ENCODE results near the gene NFASC.

Gene NFASC

GRCh38 chr1:204983881-204984280 lies 113.2 kb downstream of the NFASC start:
- no peak for DNase-seq

- DNase-seq: no peak
Observed at GRCh38 chr1:204984499-204984898, 113.8 kb downstream of the NFASC start.

GRCh38 chr1:204986181-204986580 lies 115.5 kb downstream of the NFASC start:
- no peak for DNase-seq

- no peak for DNase-seq
Observed at GRCh38 chr1:204987689-204988088, 117.0 kb downstream of the NFASC start.

- DNase-seq: no peak
Observed at GRCh38 chr1:204988196-204988595, 117.5 kb downstream of the NFASC start.

- peak; percentile 70 for DNase-seq
Observed at GRCh38 chr1:204989266-204990058, 118.8 kb downstream of the NFASC start.

DNA sequence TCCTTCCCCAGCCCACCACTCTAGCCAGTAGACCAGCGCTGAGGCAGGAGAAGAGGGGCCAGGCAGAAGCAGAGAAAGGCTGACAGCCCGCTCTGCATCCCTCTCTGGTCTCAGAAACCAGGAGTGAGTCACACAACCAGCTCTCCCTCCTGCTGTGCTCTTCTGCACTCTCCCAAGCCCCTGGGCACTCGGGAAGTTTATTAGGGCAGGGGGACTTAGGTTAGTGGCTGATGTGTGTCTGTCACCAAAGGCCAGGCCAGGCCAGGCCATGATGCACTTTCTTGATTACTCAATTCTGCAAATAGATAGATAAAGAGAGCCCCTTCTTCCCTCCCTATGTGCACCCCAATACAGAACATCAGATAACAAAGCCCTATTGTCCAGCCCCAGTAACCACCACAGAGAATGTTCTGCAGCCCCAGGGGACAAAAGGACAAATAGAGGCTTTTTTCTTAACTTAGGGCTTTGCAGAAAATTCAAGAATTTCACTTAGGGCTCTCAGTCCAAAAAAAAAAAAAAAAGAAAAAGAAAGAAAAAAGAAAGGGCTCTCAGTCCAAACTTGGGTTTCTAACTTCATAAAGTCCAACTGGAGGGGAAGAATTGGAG lies 119.5 kb downstream of the NFASC start:
- no peak for DNase-seq

DNA sequence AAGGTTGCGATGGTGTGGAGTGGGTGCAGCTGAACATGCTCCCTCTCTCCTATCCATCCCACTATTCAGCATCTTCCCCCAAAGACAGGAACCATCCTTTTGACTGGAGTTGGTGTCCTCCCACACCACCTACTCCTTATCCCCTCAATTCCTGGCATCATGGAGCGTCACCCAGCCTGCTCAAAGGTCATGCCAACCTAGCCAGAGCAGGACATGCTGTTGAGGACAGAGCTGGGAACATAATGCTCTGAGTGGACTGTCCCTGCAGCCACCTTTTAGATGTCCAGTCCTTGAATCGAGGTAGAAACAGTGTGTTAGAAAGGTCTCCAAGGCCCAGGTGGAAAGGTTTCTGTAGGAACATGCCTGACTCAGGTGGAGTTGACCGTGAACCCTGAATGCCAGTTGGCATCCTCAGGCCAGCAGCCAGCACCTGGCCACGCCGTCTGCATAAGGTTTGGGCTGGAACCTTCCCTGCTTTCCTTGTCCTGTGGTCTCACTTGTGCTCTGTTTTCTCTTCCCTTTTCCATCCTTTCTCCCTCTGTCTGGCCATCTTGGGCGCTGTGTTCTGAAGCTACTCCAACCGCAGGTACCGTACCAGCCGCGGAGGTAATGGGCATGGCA lies 120.2 kb downstream of the NFASC start:
- DNase-seq: no peak

DNA sequence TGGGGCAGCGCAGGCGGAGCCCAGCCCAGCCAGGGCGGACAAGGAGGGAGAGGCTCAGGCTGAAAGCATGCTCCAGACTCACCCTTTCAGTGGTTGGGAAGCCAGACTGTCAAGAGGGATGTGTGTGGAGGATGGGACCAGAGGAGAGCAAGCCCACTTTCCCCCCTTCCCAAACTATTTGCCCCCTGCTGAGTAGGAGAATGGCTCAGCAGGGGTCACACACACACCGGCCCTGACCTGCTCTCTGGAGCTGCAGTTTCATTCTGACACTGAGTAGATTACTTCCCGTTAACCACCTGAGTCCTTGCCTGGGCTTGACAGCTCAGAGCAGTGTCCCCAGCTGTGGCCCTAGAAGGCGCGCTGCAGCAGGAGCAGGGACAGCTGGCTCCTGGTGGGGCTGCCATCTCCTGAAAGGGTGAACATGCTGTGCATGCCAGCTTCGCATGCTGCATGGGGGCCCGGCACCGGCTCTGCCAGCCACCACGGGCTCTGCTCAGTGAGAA lies 120.7 kb downstream of the NFASC start:
- DNase-seq: no peak

DNA sequence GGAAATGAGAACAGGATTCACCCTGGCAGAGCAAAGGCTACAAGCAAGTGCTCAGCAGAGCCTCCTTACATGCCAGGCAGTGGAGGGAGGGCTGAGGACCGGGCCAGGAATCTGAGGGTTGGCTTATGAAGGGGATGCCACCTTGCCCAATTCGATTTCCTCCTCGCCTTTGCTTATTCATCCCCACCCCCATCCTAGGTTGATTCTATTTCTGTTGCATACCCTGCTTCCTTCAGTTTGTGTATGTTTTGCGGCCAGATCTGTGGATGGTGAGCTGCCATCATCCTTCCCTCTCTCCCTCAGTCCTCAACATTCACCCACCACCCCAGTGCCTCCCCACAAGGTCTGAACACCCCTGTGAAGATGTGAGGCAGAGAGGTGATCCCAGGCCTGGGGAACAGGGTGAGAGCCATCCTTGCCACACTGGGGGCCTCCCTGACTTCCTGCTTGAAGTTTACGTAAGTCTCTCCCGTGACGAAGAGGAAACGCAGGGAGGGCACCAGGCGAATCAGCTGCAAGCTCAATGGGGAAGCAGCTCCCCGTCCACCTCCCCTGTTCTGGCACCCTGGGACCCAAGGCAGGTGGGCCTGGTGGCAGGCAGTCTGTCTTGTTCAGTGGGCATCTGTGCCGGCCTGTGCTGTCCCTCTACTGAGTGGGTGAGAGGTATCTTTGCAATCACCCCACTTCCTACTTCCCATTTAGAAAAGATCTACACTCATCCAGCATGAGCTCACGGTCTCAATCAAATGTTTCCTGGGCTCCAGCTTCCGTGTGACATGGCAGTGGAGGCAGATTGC lies 121.7 kb downstream of the NFASC start:
- no peak for DNase-seq

GRCh38 chr1:204992998-204993314 lies 122.3 kb downstream of the NFASC start:
- no peak for DNase-seq

DNA sequence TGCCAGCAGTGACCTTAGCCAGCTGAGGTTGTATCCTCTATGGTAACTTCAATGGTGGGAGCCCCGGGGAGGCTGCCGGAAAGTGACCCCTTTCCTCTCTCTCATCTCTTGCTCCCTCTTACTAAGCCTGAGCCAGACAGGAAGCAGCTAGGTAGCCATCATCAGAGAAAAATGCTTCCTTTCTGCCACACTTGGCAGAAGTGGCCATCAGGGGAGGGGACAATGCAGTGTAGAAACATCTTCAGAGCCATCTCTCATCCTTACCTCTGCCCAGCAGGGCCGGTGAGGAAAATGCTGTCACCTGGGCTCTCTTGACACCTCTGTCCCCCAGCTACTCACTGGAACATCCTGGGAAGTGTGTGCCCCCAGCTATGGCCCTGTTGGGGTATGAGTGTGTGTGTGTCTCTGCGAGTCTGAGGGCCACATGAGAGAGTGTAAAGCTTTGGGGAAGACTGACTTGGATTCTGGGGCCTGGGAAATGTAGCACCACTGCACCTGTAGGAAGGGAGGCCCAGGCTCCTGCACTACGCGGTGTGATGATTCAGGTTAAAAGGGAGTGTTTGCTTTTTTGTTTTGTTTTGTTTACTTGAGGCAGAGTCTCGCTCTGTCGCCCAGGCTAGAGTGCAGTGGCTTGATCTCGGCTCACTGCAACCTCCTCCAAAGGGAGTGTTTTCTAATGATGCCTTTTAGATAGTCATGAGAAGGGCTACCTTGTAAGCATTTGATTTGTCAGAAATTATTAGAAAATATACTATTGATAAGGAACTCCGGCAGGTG lies 123.6 kb downstream of the NFASC start:
- DNase-seq: no peak

DNA sequence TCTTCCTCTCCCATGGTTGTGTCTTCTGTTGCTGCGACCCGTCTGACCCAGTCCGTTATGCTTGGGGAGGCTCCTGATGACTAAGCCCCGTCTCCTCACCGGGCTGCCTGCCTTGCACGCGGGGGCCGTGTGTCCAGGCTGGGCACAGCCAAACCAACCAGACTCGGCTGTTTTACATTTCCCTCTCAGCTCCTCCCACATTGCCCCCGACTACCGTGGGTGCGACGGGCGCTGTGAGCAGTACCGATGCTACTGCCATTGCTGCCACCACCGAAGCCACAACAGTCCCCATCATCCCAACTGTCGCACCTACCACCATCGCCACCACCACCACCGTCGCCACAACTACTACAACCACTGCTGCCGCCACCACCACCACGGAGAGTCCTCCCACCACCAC lies 126.3 kb downstream of the NFASC start:
- no peak for DNase-seq

DNA sequence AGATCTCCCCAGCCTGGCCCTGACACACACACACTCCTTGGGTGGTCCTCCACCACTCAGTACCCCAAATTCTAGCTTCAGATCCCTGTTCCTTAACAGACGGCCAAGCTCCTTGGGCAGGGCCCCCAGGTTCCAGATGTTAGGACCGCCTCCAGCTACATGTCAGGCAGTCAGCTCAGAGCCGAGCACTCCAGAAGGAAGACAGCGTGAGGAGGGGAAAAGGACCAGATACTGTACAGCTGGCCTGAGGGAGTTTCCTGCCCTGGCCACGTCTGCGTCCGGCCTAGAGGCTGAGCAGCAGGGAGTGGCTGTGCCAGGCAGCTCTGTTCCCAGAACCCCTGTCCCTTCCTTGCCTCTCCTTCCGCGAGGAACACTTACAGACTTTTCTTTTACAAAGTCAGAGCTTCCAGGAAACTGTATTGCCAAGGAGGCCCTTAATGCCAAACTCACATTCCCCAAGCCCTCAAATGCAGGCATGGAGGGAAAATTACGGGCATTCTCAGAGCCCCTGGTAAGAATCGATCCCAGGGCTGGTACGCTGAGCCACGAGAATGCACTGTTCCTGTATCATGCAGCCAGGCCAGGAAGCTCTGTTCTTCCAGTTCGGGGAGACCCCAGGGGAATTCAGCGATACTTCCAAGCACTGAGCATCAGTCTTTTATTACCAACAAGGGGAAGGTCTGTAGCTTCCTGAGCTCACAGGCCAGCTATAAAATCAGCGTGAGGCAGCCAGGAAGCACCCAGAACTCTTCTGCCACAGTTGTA lies 127.1 kb downstream of the NFASC start:
- no peak for DNase-seq

DNA sequence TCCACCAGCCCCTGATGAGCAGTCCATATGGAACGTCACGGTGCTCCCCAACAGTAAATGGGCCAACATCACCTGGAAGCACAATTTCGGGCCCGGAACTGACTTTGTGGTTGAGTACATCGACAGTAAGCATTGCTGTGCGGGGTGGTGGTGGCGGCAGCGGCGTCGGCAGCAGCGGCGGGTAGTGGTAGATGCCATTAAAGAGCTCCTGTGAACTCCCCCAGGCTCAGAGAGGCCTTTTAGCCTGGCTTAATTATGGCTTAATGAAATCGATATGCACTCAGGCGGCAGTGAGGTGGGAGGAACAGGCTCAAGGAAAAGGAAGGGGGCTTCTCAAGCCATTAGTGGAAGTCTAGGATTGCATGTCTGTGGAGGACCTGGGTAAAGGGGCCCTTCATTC lies 130.5 kb downstream of the NFASC start:
- DNase-seq: no peak

DNA sequence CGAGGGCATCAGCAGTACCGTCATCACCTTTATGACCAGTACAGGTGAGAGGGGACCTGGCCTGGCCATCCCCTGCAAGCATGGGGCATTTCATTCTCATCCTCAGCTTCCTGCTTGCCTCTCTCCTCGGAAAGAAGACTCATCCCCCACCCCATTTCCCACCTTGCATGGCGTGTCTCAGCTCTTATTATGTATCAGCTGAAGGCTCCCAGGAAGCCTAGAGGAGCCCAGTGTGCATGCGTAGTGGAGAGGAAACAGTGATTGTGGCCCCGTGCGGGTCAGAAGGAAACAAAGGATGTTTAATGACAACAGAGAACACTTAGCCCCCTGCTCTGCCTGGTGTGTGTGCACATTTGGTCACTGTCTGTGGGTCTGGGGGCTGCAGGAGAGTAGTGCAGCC lies 132.0 kb downstream of the NFASC start:
- no peak for DNase-seq

DNA sequence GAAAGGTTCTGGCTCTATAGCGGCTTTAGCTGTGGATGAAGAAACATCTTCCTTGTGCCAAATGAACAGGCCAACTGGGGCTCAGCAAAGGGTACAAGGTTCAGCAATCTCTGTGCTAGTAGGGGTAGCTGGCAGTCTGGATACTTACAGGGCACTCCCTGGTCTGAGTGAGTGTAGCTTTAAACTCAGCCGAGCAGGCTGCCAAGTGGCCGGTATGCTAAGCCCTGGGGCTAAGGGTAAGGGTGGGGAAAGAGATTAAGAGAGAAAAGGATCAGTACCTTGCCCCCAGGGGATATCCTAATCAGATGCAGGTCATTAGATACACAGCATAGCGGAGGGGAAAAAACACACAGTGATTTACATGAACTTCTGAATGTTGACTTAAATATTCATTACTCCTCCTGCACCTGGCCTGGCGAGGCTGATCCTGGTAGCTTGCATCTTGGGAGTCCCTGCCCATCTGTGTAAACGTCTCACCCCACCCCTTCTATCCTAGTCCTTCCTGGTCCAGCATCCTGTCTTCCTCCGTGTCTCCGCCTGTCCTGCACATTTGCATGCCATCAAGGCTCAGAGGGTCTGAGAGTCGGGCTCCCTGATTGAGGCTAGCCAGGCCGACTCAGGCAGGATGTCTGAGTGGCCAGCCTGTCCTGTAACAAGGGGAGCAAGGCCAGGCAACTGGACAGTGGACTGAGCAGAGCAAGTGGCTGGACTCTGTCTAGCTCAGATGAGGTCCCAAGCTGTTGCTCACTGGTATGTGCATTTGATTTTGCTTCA lies 132.9 kb downstream of the NFASC start:
- no peak for DNase-seq

GRCh38 chr1:205004351-205004750 lies 133.7 kb downstream of the NFASC start:
- no peak for DNase-seq

DNA sequence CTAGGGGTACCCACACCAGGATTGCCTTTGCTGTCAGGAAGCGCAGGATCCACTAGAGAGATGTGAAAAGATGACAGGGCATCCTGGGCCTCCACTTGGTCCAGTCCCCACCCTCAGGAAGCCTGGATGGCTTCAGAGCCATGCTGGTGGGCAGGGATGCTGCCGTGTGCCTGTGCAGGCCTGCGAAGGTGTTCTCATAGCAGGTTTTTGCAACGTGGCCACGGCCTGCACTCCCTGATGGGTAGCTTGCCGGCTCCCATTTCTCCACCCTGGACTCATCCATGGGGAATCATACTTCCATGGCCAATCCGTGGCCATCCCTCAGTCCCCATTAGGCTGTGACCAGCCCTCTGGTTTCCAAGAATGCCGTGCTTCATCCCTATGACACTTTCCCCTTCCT lies 138.2 kb downstream of the NFASC start:
- no peak for DNase-seq

DNA sequence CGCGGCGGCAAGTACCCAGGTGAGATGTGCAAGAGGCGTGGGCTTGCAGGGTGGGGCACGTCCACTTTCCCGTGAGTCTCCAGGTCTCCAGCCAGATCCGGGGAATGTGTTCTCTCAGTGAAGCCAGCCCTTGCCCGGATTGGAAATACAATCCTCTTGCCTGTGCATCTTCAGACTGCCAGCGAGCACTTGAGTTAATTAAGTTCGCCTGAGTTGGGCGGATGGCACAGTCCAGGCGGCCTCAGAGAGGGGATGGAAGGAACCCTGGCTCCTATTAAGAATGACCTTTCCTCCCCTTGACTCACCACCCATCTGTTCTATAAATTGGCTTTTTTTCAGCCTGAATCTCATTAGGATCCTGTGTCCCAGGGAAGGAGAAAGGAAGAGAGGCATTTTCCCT lies 139.0 kb downstream of the NFASC start:
- DNase-seq: no peak

All from fibroblast of skin of scalp (primary cell).